HG03060 (cell line): ENCODE results near the gene CRTC2.
"Not testable (repeated sequence)": the region's sequence is repeated elsewhere in the genome, so short reads cannot be mapped to it uniquely, and the experiment has no call there.

Experiments used
- ATAC-seq: cut with Tn5 transposase; IDR thresholded peaks from one replicate; pipeline ENCODE4 v1.9.1; 2021; ENCODE audit warnings: low read depth, moderate number of reproducible peaks; ENCODE audit not compliant: unreplicated experiment

The CRTC2 gene

GRCh38 chr1:153933430-153933829 is 25.0 kb downstream of the CRTC2 start:
- no peak for ATAC-seq

GRCh38 chr1:153932156-153933131 is 26.0 kb downstream of the CRTC2 start:
- no peak for ATAC-seq

- ATAC-seq = no peak
Observed at GRCh38 chr1:153929981-153930948, 28.1 kb downstream of the CRTC2 start.

GRCh38 chr1:153929426-153929825 is 29.0 kb downstream of the CRTC2 start:
- ATAC-seq = no peak

- ATAC-seq = no peak
Observed at GRCh38 chr1:153928791-153929341, 29.5 kb downstream of the CRTC2 start.

GRCh38 chr1:153928245-153928644 is 30.2 kb downstream of the CRTC2 start:
- ATAC-seq = no peak

- no peak for ATAC-seq
Observed at GRCh38 chr1:153926405-153926804, 32.0 kb downstream of the CRTC2 start.

- ATAC-seq = peak; percentile 89
Observed at GRCh38 chr1:153922972-153923925, 35.2 kb downstream of the CRTC2 start, which contains the start of gene GATAD2B. GATAD2B (minus strand) TSS chr1:153922972; CDS start chr1:153828347, 94,625 bp downstream.

GRCh38 chr1:153922076-153922971 is 36.1 kb downstream of the CRTC2 start:
- ATAC-seq = peak; percentile 0

- no peak for ATAC-seq
Observed at GRCh38 chr1:153921803-153922075, 36.7 kb downstream of the CRTC2 start.

- ATAC-seq = no peak
Observed at GRCh38 chr1:153921080-153921802, 37.2 kb downstream of the CRTC2 start.

GRCh38 chr1:153919876-153920852 is 38.2 kb downstream of the CRTC2 start:
- no peak for ATAC-seq

GRCh38 chr1:153916297-153916696 is 42.1 kb downstream of the CRTC2 start:
- no peak for ATAC-seq

- ATAC-seq = no peak
Observed at GRCh38 chr1:153912349-153912748, 46.1 kb downstream of the CRTC2 start.

- not testable (repeated sequence) for ATAC-seq
Observed at GRCh38 chr1:153910560-153910959, 47.9 kb downstream of the CRTC2 start.

GRCh38 chr1:153908071-153908470 is 50.3 kb downstream of the CRTC2 start:
- ATAC-seq = no peak

- no peak for ATAC-seq
Observed at GRCh38 chr1:153907134-153907533, 51.3 kb downstream of the CRTC2 start.
